Measurements from ENCODE around the gene SCD5. TPM values are rescaled to one million over a fixed set of nuclear protein-coding genes. Genes with fewer than 3 reads are reported as not detected.

The SCD5 gene
- total and polyA plus RNA-seq, 2 of the 13 experiments (the other 11 are each of a cell fraction or from before 2014, with no cell fraction given), result not detected

DNA sequence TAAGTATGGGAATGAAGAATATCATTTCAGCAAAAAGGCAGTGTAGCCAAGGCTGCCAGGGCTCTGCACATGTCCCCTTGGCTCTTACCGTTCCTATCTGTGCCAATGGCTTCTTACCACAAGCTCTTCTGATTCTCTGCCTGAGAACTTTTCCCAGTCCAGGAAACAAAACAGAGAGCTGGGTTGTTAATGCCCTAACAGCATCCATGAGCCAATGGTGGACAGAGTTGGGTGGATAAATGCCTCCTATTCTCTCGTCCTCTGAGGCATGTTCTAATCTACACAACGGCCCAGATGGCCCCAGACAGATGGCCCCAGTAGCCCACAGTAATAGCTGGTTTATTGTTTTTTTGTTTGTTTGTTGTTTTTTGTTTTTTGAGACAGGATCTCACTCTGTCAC, 28.0 kb downstream of the SCD5 start:
- in situ Hi-C loops (cut with HindIII; ENCODE audit: extremely low pct_ligation_motif_present, low pct_unique_long_range_greater_than_20kb), result no loop called here
- POLR2A ChIA-PET, result no interaction called here

DNA sequence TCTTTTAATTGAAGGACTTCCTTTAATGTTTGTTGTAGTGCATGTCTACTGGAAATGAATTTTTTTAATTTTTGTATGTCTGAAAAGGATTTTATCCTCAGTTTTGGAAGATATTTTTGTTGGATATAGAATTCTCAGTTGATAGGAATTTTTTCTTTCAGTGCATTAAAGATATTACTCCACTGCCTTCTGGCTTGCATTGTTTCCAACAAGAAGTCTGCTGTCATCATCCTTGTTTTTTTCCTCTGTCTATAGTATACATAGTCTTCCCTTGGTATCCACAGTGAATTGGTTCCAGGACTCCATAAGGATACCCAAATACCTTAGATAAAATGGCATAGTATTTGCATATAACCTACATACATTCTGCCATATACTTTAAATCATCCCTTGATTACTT, 33.5 kb downstream of the SCD5 start:
- Histone ChIP-seq H3K4me1 (ENCODE audit: insufficient read depth, low read length) (no peaks in the 10 kb centered on the region), H2AFZ (ENCODE audit: low read length) (no peak overlapping the region), H3K9me3 (ENCODE audit: low read length) (peaks cover 10% of the 10 kb centered on the region), H3K27me3 (ENCODE audit: control insufficient read depth in 1 of 2, insufficient read depth in 2 of 2, low read length in 2 of 2) (0 out of 5 replicates have a peak, but pooled peaks cover 0 to 5% of the 10 kb centered on the region in 2 experiments), H3K9ac (ENCODE audit: insufficient read depth, low read depth, low read length) (no peak overlapping the region), H4K20me1 (ENCODE audit: insufficient read depth, low read length) (no peaks in the 10 kb centered on the region), H3K36me3 (replicated peaks in 1 of 2; ENCODE audit: control insufficient read depth in 1 of 2, insufficient read depth in 2 of 2, low read length in 2 of 2) (no peaks in the 10 kb centered on the region), H3K27ac (ENCODE audit: extremely low read length, insufficient read depth, low read length) (no peak overlapping the region), H3K79me2 (ENCODE audit: insufficient read depth, low read length) (no peaks in the 10 kb centered on the region), H3K4me3 (replicated peaks in 1 of 3; ENCODE audit: insufficient read depth in 1 of 3, low read depth in 2 of 3, low read length in 3 of 3) (no peak overlapping the region), H3K4me2 (ENCODE audit: low read depth, low read length) (no peak overlapping the region)
- no TSS peak for BruUV-seq (replicated peaks)
- intact Hi-C loops (cut with micrococcal nuclease; ENCODE audit: unreplicated experiment), result no loop called here
- ChIA-PET CTCF (ENCODE audit: low intra/inter-chr PET ratio, low total read pairs) (no interaction called here), POLR2A (no interaction called here)
- no peak for FAIRE-seq
- no peak for DNase-seq (ENCODE audit: low spot score)
- TF ChIP-seq CCDC6 (CRISPR knock-in tag; IDR thresholded peaks at IDR 0.05) (no peak), ZNF317 (CRISPR knock-in tag; IDR thresholded peaks at IDR 0.05) (peak; percentile 99), FOSL1 (CRISPR knock-in tag; IDR thresholded peaks at IDR 0.05; ENCODE audit: borderline replicate concordance) (no peak), AGO2 (optimal IDR thresholded peaks at IDR 0.05; ENCODE audit: low read depth, low read length) (no peak), ZNF292 (CRISPR knock-in tag; IDR thresholded peaks at IDR 0.05; ENCODE audit: borderline replicate concordance, low read depth) (no peak)
- TF ChIP-seq, protein P1, sequence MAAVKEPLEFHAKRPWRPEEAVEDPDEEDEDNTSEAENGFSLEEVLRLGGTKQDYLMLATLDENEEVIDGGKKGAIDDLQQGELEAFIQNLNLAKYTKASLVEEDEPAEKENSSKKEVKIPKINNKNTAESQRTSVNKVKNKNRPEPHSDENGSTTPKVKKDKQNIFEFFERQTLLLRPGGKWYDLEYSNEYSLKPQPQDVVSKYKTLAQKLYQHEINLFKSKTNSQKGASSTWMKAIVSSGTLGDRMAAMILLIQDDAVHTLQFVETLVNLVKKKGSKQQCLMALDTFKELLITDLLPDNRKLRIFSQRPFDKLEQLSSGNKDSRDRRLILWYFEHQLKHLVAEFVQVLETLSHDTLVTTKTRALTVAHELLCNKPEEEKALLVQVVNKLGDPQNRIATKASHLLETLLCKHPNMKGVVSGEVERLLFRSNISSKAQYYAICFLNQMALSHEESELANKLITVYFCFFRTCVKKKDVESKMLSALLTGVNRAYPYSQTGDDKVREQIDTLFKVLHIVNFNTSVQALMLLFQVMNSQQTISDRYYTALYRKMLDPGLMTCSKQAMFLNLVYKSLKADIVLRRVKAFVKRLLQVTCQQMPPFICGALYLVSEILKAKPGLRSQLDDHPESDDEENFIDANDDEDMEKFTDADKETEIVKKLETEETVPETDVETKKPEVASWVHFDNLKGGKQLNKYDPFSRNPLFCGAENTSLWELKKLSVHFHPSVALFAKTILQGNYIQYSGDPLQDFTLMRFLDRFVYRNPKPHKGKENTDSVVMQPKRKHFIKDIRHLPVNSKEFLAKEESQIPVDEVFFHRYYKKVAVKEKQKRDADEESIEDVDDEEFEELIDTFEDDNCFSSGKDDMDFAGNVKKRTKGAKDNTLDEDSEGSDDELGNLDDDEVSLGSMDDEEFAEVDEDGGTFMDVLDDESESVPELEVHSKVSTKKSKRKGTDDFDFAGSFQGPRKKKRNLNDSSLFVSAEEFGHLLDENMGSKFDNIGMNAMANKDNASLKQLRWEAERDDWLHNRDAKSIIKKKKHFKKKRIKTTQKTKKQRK (IDR thresholded peaks at IDR 0.05; ENCODE audit: low read length), result no peak
- ATAC-seq, result no peak
- in situ Hi-C loops (cut with HindIII; ENCODE audit: extremely low pct_ligation_motif_present, low pct_unique_long_range_greater_than_20kb), result no loop called here

More for the DNA sequence above, 28.0 kb downstream of the SCD5 start:
- H2AFZ ChIP-seq (ENCODE audit: low read length), result no peak overlapping the region
- ATAC-seq (no peak), FAIRE-seq (no peak), DNase-seq (ENCODE audit: low spot score) (no peak)
- TF ChIP-seq HHEX (CRISPR knock-in tag; IDR thresholded peaks at IDR 0.05) (no peak), ZNF652 (CRISPR knock-in tag; IDR thresholded peaks at IDR 0.05; ENCODE audit: borderline replicate concordance, low read depth) (no peak)
- TF ChIP-seq, protein P2, sequence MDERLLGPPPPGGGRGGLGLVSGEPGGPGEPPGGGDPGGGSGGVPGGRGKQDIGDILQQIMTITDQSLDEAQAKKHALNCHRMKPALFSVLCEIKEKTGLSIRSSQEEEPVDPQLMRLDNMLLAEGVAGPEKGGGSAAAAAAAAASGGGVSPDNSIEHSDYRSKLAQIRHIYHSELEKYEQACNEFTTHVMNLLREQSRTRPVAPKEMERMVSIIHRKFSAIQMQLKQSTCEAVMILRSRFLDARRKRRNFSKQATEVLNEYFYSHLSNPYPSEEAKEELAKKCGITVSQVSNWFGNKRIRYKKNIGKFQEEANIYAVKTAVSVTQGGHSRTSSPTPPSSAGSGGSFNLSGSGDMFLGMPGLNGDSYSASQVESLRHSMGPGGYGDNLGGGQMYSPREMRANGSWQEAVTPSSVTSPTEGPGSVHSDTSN (CRISPR knock-in tag; IDR thresholded peaks at IDR 0.05), result no peak
- CTCF ChIA-PET (ENCODE audit: low intra/inter-chr PET ratio, low total read pairs), result no interaction called here
- H3K27ac ChIP-seq (ENCODE audit: extremely low read length, insufficient read depth, low read length), result no peak overlapping the region
- H3K4me2 ChIP-seq (ENCODE audit: low read depth, low read length), result no peak overlapping the region
- no peaks in the 10 kb centered on the region for H3K79me2 ChIP-seq (ENCODE audit: insufficient read depth, low read length)
- H3K9ac ChIP-seq (ENCODE audit: insufficient read depth, low read depth, low read length), result no peak overlapping the region
- 0 out of 2 replicates have a peak, but pooled peaks cover 5% of the 10 kb centered on the region for H3K9me3 ChIP-seq (ENCODE audit: low read length)
- WGBS (ENCODE audit: low lambda C conversion rate), result 8% methylated on average over 3 of the region's 3 CpGs
- H4K20me1 ChIP-seq (ENCODE audit: insufficient read depth, low read length), result no peaks in the 10 kb centered on the region
- peaks cover 0 to 10% of the 10 kb centered on the region in 2 experiments; a peak in 1 of 5 replicates for H3K27me3 ChIP-seq (ENCODE audit: control insufficient read depth in 1 of 2, insufficient read depth in 2 of 2, low read length in 2 of 2)
- no TSS peak for BruUV-seq (replicated peaks)
- no peak overlapping the region for H3K4me3 ChIP-seq (replicated peaks in 1 of 3; ENCODE audit: insufficient read depth in 1 of 3, low read depth in 2 of 3, low read length in 3 of 3)
- H3K4me1 ChIP-seq (ENCODE audit: insufficient read depth, low read length), result no peaks in the 10 kb centered on the region
- intact Hi-C loops (cut with micrococcal nuclease; ENCODE audit: unreplicated experiment), result no loop called here
- H3K36me3 ChIP-seq (replicated peaks in 1 of 2; ENCODE audit: control insufficient read depth in 1 of 2, insufficient read depth in 2 of 2, low read length in 2 of 2), result no peaks in the 10 kb centered on the region
